GM18858 (cell line): ENCODE measurements around the gene ZCCHC9.
"Not testable (repeated sequence)": the region's sequence is repeated elsewhere in the genome, so short reads cannot be mapped to it uniquely, and the experiment has no call there.

Source experiments
- ATAC-seq: cut with Tn5 transposase; IDR thresholded peaks from one replicate; pipeline ENCODE4 v1.9.1; 2021; ENCODE audit not compliant: unreplicated experiment

Gene ZCCHC9

DNA sequence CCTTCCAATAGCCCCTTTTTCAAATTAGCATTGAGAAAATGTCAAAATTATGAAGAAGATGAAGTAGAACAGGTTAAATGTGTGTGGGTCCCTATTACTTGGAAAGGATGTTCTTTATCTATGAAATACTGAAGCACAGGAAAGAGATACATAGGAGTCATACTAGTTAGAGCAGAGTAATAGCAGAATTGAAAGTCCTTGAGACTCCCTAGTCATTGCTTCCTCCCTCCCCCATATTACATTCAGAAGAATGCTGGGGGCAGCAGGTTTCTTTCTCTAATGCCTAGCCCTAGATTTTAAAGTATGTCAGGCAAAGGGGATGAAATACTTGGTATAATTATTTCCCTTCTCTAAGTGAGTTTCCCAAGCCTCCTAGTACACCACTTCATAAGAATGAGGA is 4.4 kb downstream of the ZCCHC9 start:
- no peak for ATAC-seq

- ATAC-seq, result no peak
These were observed 7.4 kb downstream of the ZCCHC9 start for GRCh38 chr5:81308836-81309235.

GRCh38 chr5:81310402-81311063 is 9.1 kb downstream of the ZCCHC9 start:
- no peak for ATAC-seq

DNA sequence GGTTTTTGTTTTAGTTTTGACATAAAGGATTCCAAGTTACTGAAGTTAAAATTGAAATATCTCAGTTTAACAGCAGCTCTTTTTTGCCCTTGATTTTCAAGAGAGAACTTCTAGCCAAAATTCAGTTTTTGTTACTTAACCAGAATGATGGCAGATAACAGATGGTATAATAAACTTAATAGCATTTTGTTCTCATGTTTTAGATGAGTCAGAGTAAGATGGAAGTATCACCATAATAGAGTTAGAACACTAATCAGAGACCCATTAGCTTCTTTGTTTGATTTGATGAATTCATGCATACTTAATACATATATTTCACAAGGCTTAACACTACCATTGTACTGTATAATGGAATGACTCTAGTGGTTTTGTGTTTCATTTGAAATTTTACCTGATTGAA is 11.9 kb downstream of the ZCCHC9 start:
- no peak for ATAC-seq

DNA sequence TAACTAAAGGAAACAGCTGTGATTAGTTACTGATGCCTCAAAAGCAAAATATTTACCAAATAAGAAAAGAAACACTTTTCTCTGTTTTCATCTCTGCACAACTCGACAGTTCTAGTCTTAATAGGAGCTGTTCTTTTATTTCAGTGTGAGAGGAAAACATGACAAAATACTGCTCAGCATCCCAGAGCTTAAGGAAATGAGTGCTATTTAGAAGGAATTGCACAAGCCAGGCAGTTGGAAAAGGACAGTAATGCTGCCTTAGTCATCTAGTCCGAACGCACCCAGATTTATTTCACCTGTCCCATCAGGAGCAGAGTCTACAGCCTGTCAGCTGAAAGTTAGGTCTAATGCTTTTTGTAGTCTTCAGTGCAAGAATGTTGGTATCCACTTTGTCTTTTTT is 12.3 kb downstream of the ZCCHC9 start:
- ATAC-seq, result no peak

GRCh38 chr5:81314581-81314980 is 13.2 kb downstream of the ZCCHC9 start:
- ATAC-seq, result no peak

DNA sequence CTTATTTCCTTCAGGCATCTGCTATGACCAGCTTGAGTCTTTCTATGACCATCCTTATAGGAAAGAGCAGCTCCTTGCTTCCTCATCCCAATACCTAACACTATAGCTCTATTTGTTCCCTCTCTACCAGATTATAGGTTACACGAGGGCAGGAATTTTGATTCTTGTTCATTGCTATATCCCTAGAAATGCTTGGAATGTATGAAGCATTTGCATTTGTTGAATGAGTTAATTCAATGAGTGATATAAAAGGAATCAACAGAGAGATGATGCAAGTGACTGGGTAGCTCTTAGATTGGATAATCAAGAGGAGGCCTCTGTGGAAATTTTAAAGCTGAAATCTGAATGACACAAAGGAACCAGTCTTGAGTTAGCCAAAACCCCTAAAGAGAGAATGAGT is 13.9 kb downstream of the ZCCHC9 start:
- ATAC-seq, result no peak

DNA sequence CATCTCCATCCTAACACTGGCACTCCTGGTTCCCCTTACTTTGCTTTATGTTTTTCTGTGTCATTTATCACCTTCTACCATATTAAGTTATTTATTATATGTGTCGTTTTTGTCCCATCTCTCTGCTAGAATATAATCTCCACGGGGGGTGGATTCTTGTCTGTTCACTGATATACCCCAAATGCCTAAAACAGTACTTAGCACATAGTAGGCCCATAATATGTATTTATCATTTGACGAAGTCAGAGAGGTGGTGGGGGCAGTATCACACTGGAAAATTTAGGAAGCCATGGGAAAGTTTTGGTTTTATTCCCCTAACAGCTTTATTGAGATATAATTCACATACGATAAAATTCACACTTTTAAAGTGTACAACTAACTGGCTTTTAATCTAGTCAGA is 14.4 kb downstream of the ZCCHC9 start:
- ATAC-seq, result no peak

GRCh38 chr5:81316571-81316970 is 15.2 kb downstream of the ZCCHC9 start:
- ATAC-seq, result no peak

GRCh38 chr5:81317536-81317935 is 16.1 kb downstream of the ZCCHC9 start:
- no peak for ATAC-seq

GRCh38 chr5:81326554-81326953 is 25.2 kb downstream of the ZCCHC9 start:
- no peak for ATAC-seq

- ATAC-seq, result no peak
These were observed 33.1 kb downstream of the ZCCHC9 start for GRCh38 chr5:81334304-81335061.

DNA sequence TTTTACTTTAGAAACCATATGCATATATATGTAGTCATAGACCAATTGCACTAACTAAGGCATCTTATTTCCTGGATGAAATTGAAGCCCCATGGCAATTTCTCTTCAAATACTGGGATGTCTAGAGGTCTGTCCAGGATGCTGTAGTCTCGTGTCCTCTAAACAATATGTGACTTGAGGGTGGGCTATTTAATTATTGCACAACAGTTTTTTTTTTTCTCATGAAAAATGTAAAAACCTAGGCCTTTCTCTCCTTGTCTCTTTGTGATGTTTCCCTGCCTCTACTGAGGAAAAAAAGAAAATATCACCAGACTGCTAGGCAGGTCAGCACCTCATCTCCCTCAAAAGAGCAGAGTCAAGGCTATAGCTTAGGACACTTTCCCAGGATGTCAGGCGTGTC is 34.6 kb downstream of the ZCCHC9 start:
- ATAC-seq, result no peak

DNA sequence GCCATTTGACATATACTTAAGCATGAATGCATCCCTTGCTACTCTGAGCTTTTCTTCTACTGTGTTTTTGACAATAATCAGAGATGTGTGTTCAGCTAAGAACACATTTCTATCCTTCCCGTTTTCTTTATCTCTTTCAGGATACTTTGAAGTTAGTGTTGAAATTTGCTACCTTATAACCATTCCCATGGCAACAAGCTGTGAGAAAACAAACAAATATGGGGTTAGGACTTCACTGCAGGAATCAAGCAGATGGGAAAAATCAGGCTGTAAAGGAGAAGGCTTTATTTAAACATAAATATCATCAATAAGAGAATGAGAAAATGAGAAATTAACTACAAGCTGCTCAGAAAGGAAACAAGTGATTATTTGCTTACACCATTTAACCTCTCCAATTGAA is 35.2 kb downstream of the ZCCHC9 start:
- no peak for ATAC-seq

GRCh38 chr5:81337803-81338202 is 36.4 kb downstream of the ZCCHC9 start:
- ATAC-seq, result no peak

DNA sequence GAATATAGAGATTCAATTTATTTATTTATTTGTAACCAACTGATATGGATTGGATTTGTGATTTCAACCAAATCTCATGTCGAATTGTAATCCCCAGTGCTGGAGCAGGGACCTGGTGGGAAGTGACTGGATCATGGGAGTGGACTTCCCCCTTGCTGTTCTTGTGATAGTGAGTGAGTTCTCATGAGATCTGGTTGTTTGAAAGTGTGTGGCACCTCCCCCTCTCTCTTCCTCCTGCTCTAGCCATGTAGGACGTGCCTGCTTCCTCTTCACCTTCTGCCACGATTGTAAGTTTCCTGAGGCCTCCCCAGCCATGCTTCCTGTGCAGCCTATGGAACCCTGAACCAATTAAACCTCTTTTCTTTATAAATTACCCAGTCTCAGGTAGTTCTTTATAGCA is 36.8 kb downstream of the ZCCHC9 start:
- ATAC-seq, result not testable (repeated sequence)

DNA sequence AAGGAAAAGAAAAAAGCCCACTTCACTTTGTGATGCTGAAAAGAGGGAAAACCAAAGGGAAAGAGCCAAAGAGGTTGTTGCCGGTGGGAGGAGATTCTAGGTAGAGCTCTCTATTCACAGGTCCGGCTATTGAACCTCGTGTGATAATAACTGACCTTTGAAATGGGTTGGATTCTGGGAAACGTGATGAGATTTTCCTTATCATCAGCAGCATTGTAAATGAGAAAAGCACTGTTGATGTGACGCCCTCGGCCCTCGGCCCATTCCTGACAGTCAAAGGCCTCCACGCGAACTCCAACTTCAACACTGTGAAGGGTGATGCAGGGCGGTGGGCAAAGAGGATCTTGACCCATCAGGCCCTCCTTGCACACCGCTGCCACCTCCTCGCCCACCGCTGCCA is 43.3 kb downstream of the ZCCHC9 start:
- ATAC-seq, result no peak

DNA sequence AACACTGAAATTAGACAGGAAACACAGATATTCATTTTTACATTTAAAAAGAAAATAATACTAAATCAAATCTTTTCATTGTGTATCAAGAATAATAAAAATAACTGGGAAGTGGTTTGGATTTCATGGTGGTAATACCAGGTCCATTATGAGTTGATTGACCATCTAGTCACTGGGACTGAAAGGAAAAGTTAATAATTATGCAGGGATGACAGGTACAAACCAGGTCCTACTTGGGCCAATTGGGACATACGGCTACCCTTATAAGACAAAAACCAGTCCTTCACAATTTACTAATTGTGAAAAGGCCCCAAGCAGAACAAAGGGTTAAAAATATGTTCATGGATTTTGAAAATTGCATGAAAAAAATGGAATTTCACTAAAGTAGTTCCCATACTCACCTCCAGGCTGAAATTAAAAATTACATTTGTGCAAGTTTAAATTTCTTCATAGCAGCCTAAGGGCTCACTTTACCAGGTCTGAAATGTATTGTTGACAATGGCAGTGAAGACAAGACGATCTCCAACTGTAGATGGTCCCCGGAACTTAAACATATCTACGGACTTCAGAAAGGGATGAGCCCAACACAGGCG is 44.1 kb downstream of the ZCCHC9 start:
- ATAC-seq, result no peak

- ATAC-seq, result no peak
These were observed 47.8 kb downstream of the ZCCHC9 start for GRCh38 chr5:81349161-81349560.

GRCh38 chr5:81350507-81350906 is 49.1 kb downstream of the ZCCHC9 start:
- ATAC-seq, result no peak

DNA sequence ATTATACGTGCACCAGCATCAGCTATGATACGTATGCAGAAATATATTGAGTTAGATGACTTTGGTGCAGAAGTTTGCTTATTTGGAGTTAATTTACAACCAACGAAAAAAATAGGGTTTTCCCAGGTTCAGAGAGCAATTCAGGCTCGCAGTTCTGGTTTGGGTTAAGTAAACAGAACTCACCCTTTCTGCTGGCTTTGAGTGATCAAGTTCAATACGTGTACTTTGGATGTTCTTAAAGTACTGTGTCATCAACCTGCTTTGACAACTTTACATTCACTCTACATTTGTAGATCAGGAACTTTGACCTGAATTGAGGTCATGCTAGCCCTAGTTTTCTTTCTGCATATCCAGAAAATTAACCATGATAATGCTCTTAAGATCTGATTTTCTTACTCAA is 51.8 kb downstream of the ZCCHC9 start:
- no peak for ATAC-seq

DNA sequence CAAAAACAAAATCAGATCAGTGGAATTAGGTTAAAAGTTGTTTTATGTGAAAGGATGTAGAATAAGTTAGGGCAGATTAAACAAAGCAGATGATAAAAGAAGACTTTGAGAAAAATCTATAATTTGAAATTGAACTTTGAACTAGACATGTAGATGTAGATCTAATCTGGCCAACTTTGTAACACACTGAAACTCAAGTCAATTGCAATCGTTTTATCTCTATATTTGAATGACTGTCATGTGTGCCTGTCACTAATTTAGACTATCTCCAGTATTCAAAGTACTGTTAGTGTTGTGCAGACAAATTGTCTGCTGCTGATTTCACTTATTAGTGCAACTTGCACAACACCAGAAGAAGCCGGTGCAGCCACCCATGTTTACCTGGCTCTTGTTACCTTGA is 52.7 kb downstream of the ZCCHC9 start:
- ATAC-seq, result no peak
